HepG2 (cell line): ENCODE data around the gene HMMR. TPM values are rescaled to one million over a fixed set of nuclear protein-coding genes. Genes with fewer than 3 reads are reported as not detected.
A peak's percentile ranks its signal among the peaks of the same experiment; 100 is the strongest.

Experiments used
- CERS6 ChIP-seq: sonication (generic); formaldehyde crosslinking; IDR thresholded peaks from 2 replicates; pipeline ENCODE4 v1.5.0; 2020; ENCODE audit warnings: missing genetic modification reagents
- GABPB1 ChIP-seq: IDR thresholded peaks from 2 replicates; pipeline ENCODE4 v1.6.1; 2016; ENCODE audit warnings: mild to moderate bottlenecking, missing genetic modification reagents, moderate library complexity, missing compliant biosample characterization
- MBNL3 ChIP-seq: fragments of 250-450 bp; sonication (Bioruptor Pico); conservative IDR thresholded peaks from 2 replicates; pipeline ENCODE4 v1.8.0; 2022; ENCODE audit warnings: mild to moderate bottlenecking, inconsistent platforms
- MIER2 ChIP-seq: IDR thresholded peaks from 2 replicates; pipeline ENCODE4 v1.6.1; 2016; ENCODE audit warnings: missing biosample characterization, missing genetic modification reagents
- NR2F2 ChIP-seq: IDR thresholded peaks from 2 replicates; pipeline ENCODE4 v1.6.1; 2012; ENCODE audit warnings: low read depth, inconsistent platforms, borderline replicate concordance
- PAF1 ChIP-seq: IDR thresholded peaks from 2 replicates; pipeline ENCODE4 v1.6.1; 2016; ENCODE audit warnings: missing genetic modification reagents, missing compliant biosample characterization
- RBFOX2 ChIP-seq: fragments of 200-400 bp; formaldehyde crosslinking; IDR thresholded peaks from 2 replicates; pipeline ENCODE4 v1.6.1; 2017; ENCODE audit warnings: low read depth, mild to moderate bottlenecking, low read length
- SIN3B ChIP-seq: fragments of 150-350 bp; IDR thresholded peaks from 2 replicates; pipeline ENCODE4 v1.6.1; 2014; ENCODE audit warnings: low read length
- SP4 ChIP-seq: sonication (generic); formaldehyde crosslinking; IDR thresholded peaks from 2 replicates; pipeline ENCODE4 v1.8.1; 2023; ENCODE audit warnings: mild to moderate bottlenecking, missing genetic modification reagents
- SUZ12 ChIP-seq: fragments of 150-350 bp; IDR thresholded peaks from 2 replicates; pipeline ENCODE4 v1.6.1; 2014; ENCODE audit warnings: low read depth, low read length
- TCF12 ChIP-seq, 2 experiments: fragments of 450-650 bp in 1 of 2; sonication (generic) in 1 of 2; formaldehyde crosslinking in 1 of 2; IDR thresholded peaks; 2 replicates each; pipeline versions ENCODE4 v1.6.1 to v1.8.0; 2017 to 2022; ENCODE audit warnings: antibody characterized with exemption in 1 of 2, mild to moderate bottlenecking in 1 of 2, missing genetic modification reagents in 1 of 2, moderate library complexity in 1 of 2
- WIZ ChIP-seq: sonication (generic); formaldehyde crosslinking; IDR thresholded peaks from 2 replicates; pipeline ENCODE4 v1.5.1; 2020; ENCODE audit warnings: mild to moderate bottlenecking, missing genetic modification reagents
- ZBTB8A ChIP-seq: sonication (generic); formaldehyde crosslinking; IDR thresholded peaks from 2 replicates; pipeline ENCODE4 v1.4.0; 2020; ENCODE audit warnings: mild to moderate bottlenecking, low read depth, missing genetic modification reagents, borderline replicate concordance
- ZNF24 ChIP-seq: fragments of 450-650 bp; IDR thresholded peaks from 2 replicates; pipeline ENCODE4 v1.6.1; 2017; ENCODE audit warnings: antibody characterized with exemption, mild to moderate bottlenecking
- ZNF343 ChIP-seq: sonication (generic); formaldehyde crosslinking; IDR thresholded peaks from 2 replicates; pipeline ENCODE4 v1.4.0; 2020; ENCODE audit warnings: mild to moderate bottlenecking, missing genetic modification reagents
- ZNF460 ChIP-seq: sonication (generic); formaldehyde crosslinking; IDR thresholded peaks from 2 replicates; pipeline ENCODE4 v1.5.1; 2020; ENCODE audit warnings: missing genetic modification reagents, mild to moderate bottlenecking, borderline replicate concordance
- ZNF512B ChIP-seq: sonication (generic); formaldehyde crosslinking; IDR thresholded peaks from 2 replicates; pipeline ENCODE4 v1.5.1; 2020; ENCODE audit warnings: missing genetic modification reagents, mild to moderate bottlenecking, borderline replicate concordance
- ZNF616 ChIP-seq: sonication (generic); formaldehyde crosslinking; IDR thresholded peaks from 2 replicates; pipeline ENCODE4 v1.5.0; 2020; ENCODE audit warnings: low read depth, mild to moderate bottlenecking, missing genetic modification reagents
- ZNF773 ChIP-seq: sonication (generic); formaldehyde crosslinking; IDR thresholded peaks from 2 replicates; pipeline ENCODE4 v1.4.0; 2020; ENCODE audit warnings: missing genetic modification reagents, borderline replicate concordance
- ZSCAN12 ChIP-seq: sonication (generic); formaldehyde crosslinking; IDR thresholded peaks from 2 replicates; pipeline ENCODE4 v1.9.0; 2021; ENCODE audit warnings: mild to moderate bottlenecking, missing genetic modification reagents
- polyA plus RNA-seq, 8 experiments: library from polyadenylated mRNA; depleted of rRNA in 3 of 8; stranded (reverse) in 7 of 8; unstranded in 1 of 8; fragments of >200 nt; fragmentation: Illumina TruSeq in 4 of 8; extraction: Trizol in 4 of 8; gene quantifications; 2 replicates each; pipeline versions ENCODE4 v1.2.1 to v1.2.3, GENCODE V29; 2011 to 2016; ENCODE audit warnings: low read depth in 4 of 8, missing spikeins in 1 of 8, mixed read lengths in 1 of 8; ENCODE audit not compliant: insufficient read depth in 1 of 8
- total RNA-seq, 5 experiments: library from RNA; depleted of rRNA; stranded (reverse); fragments of >200 nt; fragmentation: Illumina TruSeq; extraction: Trizol; gene quantifications; 2 replicates each; pipeline ENCODE4 v1.2.3, GENCODE V29; 2016; ENCODE audit warnings: low read depth in 1 of 5
- TF ChIP-seq, protein P1 (sequence below): IDR thresholded peaks from 2 replicates; pipeline ENCODE4 v1.6.1; 2016
- TF ChIP-seq, protein P2 (sequence below): sonication (generic); formaldehyde crosslinking; IDR thresholded peaks from 2 replicates; pipeline ENCODE4 v1.5.1; 2020; ENCODE audit warnings: mild to moderate bottlenecking, missing genetic modification reagents, moderate library complexity

Gene HMMR
- total and polyA plus RNA-seq, 2 of the 13 experiments (the other 11 are each of a cell fraction or from before 2014, with no cell fraction given), result 8.5 to 48.3 TPM

DNA sequence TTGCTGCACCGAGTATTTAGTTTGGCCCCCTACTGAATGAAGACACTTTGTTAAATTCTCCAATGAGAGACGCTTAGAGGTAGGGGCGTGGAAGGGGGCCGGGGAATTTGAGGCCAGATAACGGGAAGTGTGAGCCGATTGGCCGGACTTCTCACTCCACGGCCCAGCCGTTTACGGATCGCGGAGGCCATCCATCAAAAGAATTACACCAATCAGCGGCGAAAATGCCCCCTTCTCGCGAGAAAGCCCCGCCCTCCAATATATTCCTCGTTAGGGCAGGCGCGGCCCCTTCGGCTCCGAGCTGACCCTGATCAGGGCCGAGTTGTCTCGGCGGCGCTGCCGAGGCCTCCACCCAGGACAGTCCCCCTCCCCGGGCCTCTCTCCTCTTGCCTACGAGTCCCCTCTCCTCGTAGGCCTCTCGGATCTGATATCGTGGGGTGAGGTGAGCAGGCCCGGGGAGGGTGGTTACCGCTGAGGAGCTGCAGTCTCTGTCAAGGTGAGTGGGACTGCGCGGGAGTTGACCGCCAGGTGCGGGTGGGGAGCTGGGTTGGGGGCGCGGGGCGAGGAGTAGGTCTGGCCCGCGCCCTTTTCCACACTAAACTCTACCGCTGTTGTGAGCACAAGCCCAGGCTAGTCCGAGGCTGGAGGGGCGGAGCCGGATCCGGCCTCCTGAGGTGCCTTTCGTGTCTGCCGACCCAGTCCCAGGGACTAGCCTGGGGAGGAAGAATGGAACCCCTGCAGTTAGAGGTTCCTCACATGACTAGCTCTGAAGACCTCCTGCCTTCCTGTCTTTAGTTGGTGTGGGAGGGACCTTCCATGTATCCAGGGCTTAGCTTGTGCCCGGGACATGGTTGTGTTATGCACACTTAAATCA, 22.9 kb upstream of the HMMR start, which contains the start of gene CCNG1 (continued):
- TF ChIP-seq ZNF512B (CRISPR knock-in tag), result no peak
- TF ChIP-seq ZBTB8A, result no peak
- peak; percentile 40; the same call in 1 of the 2 replicates for TF ChIP-seq NR2F2
- no peak for TF ChIP-seq ZNF460 (CRISPR knock-in tag)
- TF ChIP-seq PAF1 (CRISPR knock-in tag), result no peak
- no peak for TF ChIP-seq TCF12 (IDR thresholded peaks at IDR 0.05)
- TF ChIP-seq TCF12 (CRISPR knock-in tag; IDR thresholded peaks at IDR 0.05), result no peak
- TF ChIP-seq, protein P1, sequence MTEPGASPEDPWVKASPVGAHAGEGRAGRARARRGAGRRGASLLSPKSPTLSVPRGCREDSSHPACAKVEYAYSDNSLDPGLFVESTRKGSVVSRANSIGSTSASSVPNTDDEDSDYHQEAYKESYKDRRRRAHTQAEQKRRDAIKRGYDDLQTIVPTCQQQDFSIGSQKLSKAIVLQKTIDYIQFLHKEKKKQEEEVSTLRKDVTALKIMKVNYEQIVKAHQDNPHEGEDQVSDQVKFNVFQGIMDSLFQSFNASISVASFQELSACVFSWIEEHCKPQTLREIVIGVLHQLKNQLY, result no peak
- TF ChIP-seq ZNF616 (CRISPR knock-in tag), result no peak
- TF ChIP-seq ZNF343 (CRISPR knock-in tag), result 0 out of 2 replicates have a peak, but pooled peaks have one; percentile 37
- TF ChIP-seq MBNL3 (CRISPR knock-in tag), result no peak
- no peak for TF ChIP-seq WIZ (CRISPR knock-in tag)
- TF ChIP-seq, protein P2, sequence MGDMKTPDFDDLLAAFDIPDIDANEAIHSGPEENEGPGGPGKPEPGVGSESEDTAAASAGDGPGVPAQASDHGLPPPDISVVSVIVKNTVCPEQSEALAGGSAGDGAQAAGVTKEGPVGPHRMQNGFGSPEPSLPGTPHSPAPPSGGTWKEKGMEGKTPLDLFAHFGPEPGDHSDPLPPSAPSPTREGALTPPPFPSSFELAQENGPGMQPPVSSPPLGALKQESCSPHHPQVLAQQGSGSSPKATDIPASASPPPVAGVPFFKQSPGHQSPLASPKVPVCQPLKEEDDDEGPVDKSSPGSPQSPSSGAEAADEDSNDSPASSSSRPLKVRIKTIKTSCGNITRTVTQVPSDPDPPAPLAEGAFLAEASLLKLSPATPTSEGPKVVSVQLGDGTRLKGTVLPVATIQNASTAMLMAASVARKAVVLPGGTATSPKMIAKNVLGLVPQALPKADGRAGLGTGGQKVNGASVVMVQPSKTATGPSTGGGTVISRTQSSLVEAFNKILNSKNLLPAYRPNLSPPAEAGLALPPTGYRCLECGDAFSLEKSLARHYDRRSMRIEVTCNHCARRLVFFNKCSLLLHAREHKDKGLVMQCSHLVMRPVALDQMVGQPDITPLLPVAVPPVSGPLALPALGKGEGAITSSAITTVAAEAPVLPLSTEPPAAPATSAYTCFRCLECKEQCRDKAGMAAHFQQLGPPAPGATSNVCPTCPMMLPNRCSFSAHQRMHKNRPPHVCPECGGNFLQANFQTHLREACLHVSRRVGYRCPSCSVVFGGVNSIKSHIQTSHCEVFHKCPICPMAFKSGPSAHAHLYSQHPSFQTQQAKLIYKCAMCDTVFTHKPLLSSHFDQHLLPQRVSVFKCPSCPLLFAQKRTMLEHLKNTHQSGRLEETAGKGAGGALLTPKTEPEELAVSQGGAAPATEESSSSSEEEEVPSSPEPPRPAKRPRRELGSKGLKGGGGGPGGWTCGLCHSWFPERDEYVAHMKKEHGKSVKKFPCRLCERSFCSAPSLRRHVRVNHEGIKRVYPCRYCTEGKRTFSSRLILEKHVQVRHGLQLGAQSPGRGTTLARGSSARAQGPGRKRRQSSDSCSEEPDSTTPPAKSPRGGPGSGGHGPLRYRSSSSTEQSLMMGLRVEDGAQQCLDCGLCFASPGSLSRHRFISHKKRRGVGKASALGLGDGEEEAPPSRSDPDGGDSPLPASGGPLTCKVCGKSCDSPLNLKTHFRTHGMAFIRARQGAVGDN (CRISPR knock-in tag), result peak; percentile 84
- no peak for TF ChIP-seq SIN3B
- no peak for TF ChIP-seq MIER2 (CRISPR knock-in tag)
- no peak for TF ChIP-seq ZNF24
- TF ChIP-seq SUZ12, result no peak
- no peak for TF ChIP-seq CERS6 (CRISPR knock-in tag)
- no peak for TF ChIP-seq ZNF773 (CRISPR knock-in tag)
- TF ChIP-seq GABPB1 (CRISPR knock-in tag), result peak; percentile 76
- TF ChIP-seq RBFOX2, result peak; percentile 98
- TF ChIP-seq ZSCAN12 (CRISPR knock-in tag), result no peak
- TF ChIP-seq SP4 (CRISPR knock-in tag), result peak; percentile 67; the same call in 1 of the 2 replicates
